B cell (primary cell): ENCODE results near the gene OR11H7.

Experiments
- EZH2 ChIP-seq: IDR thresholded peaks from 2 replicates; pipeline ENCODE4 v1.6.1; 2012; ENCODE audit warnings: borderline replicate concordance, low read depth, mild to moderate bottlenecking, moderate library complexity, low read length; ENCODE audit not compliant: insufficient read depth, poor library complexity, severe bottlenecking
- TF ChIP-seq, protein P1 (sequence below): fragments of 200-600 bp; IDR thresholded peaks from one replicate; pipeline ENCODE4 v1.8.0; 2022; ENCODE audit warnings: antibody characterized with exemption, mild to moderate bottlenecking

DNA sequence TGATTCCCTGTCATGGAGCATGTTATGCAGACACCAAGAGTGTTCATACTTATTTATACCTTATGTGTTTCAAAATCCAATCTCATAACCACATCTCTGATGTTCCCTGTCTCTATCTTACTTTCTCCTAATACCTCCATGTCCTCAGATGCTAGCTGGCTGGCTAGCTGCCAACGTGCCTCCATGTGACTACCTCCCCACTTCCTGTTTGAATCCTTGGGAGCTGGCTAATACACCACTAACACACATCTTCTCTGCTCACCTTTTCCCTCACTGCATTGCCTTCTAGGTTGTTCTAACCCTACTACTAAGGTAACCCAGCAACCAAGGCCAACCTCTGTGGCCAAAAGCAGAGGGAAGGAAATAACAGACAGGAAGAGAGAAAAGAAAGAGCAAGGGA is 49.6 kb downstream of the OR11H7 start:
- TF ChIP-seq, protein P1, sequence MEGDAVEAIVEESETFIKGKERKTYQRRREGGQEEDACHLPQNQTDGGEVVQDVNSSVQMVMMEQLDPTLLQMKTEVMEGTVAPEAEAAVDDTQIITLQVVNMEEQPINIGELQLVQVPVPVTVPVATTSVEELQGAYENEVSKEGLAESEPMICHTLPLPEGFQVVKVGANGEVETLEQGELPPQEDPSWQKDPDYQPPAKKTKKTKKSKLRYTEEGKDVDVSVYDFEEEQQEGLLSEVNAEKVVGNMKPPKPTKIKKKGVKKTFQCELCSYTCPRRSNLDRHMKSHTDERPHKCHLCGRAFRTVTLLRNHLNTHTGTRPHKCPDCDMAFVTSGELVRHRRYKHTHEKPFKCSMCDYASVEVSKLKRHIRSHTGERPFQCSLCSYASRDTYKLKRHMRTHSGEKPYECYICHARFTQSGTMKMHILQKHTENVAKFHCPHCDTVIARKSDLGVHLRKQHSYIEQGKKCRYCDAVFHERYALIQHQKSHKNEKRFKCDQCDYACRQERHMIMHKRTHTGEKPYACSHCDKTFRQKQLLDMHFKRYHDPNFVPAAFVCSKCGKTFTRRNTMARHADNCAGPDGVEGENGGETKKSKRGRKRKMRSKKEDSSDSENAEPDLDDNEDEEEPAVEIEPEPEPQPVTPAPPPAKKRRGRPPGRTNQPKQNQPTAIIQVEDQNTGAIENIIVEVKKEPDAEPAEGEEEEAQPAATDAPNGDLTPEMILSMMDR = no peak
- no peak for TF ChIP-seq EZH2
